ENCODE data around the gene LRR1. TPM values are rescaled to one million over a fixed set of nuclear protein-coding genes. Genes with fewer than 3 reads are reported as not detected.
A peak's percentile ranks its signal among the peaks of the same experiment; 100 is the strongest.

The LRR1 gene
- polyA plus RNA-seq, 2 donors: 4.3 to 9.0 TPM

DNA sequence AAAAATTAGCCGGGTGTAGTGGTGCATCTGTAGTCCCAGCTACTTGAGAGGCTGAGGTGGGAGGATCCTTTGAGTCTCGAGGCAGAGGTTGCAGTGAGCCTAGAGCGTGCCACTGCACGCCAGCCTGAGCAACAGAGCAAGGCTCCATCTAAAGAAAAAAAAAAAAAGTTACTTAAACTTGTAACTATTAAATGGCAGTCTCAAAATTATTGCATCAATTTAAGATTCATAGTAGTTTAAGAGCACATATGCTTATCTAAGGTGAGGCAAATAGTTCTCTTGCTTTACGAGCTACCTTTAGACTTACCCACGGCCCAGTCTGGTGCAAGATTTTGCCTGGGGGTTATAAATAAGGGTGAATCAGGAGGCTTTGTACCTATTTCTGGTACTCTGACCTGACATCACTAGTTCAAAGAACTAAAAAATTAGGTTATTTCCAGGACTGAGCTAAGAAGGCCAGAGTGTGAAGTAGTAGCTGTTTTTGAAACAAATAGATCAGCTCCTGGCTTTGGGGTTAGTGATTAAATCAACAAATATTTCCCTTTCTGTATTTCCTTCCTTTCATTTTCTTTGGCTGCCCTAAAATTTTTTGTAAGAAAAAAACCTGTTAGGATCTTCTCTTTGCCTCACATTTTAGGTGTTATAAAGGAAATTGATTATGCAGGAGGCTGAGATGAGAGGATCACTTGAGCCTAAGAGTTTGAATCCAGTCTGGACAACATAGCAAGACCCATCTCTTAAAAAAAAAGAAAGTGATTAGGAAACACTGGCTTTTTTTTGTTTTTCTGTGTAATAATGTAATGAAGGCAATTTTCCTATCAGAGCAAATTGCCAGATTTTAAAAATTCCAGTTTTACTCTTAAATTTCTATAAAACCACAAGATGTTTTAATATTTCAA is 25.4 kb downstream of the LRR1 start:
- 41 to 47% methylated on average over 6 of the region's 6 CpGs for WGBS, 2 donors
- Histone ChIP-seq H3K36me3 (ENCODE audit: control insufficient read depth in 2 of 2, insufficient read depth in 2 of 2, low read length in 1 of 2) (peaks cover 0 to 4% of the 10 kb centered on the region in 2 donors), H3K9me3 (ENCODE audit: control insufficient read depth in 2 of 2, insufficient read depth in 1 of 2, low read depth in 1 of 2, low read length in 1 of 2) (no peaks in the 10 kb centered on the region), H3K4me1 (ENCODE audit: control insufficient read depth in 2 of 2, insufficient read depth in 2 of 2, low read length in 1 of 2) (peaks cover 0 to 8% of the 10 kb centered on the region in 2 donors), H3K4me3 (ENCODE audit: low read depth in 1 of 2, low read length in 2 of 2) (no peak overlapping the region), H3K27ac (ENCODE audit: low read depth in 2 of 2, low read length in 1 of 2) (no peak overlapping the region), H3K27me3 (ENCODE audit: control insufficient read depth in 1 of 2, insufficient read depth in 2 of 2, low read length in 2 of 2) (no peaks in the 10 kb centered on the region)

GRCh38 chr14:49633640-49634546 is 35.2 kb downstream of the LRR1 start:
- Histone ChIP-seq H3K27me3 (ENCODE audit: control insufficient read depth in 1 of 2, insufficient read depth in 2 of 2, low read length in 2 of 2) (no peaks in the 10 kb centered on the region), H3K4me1 (ENCODE audit: control insufficient read depth in 2 of 2, insufficient read depth in 2 of 2, low read length in 1 of 2) (no peaks in the 10 kb centered on the region), H3K4me3 (ENCODE audit: low read depth in 1 of 2, low read length in 2 of 2) (peak overlapping the region; percentile 75 to 81), H3K9me3 (ENCODE audit: control insufficient read depth in 2 of 2, insufficient read depth in 1 of 2, low read depth in 1 of 2, low read length in 1 of 2) (no peaks in the 10 kb centered on the region), H3K27ac (ENCODE audit: low read depth in 2 of 2, low read length in 1 of 2) (peak overlapping the region; percentile 97 to 98), H3K36me3 (ENCODE audit: control insufficient read depth in 2 of 2, insufficient read depth in 2 of 2, low read length in 1 of 2) (no peaks in the 10 kb centered on the region)
- 0 to 1% methylated on average over 84 to 101 of the region's 101 CpGs for WGBS, 2 donors

GRCh38 chr14:49634547-49635334 is 36.0 kb downstream of the LRR1 start, which contains the start of gene DNAAF2:
Gene DNAAF2, minus strand, starts transcription at chr14:49635244. Its CDS starts 95 bp downstream, at chr14:49635149.
- no peaks in the 10 kb centered on the region for H3K4me1 ChIP-seq (ENCODE audit: control insufficient read depth in 2 of 2, insufficient read depth in 2 of 2, low read length in 1 of 2)

GRCh38 chr14:49636866-49637265 is 38.1 kb downstream of the LRR1 start:
- H3K9me3 ChIP-seq (ENCODE audit: control insufficient read depth in 2 of 2, insufficient read depth in 1 of 2, low read depth in 1 of 2, low read length in 1 of 2): no peaks in the 10 kb centered on the region
- H3K27ac ChIP-seq (ENCODE audit: low read depth in 2 of 2, low read length in 1 of 2): no peak overlapping the region
- H3K4me1 ChIP-seq (ENCODE audit: control insufficient read depth in 2 of 2, insufficient read depth in 2 of 2, low read length in 1 of 2): no peaks in the 10 kb centered on the region
- WGBS, 2 donors: 90 to 93% methylated on average over 1 of the region's 1 CpG
- no peak overlapping the region for H3K4me3 ChIP-seq (ENCODE audit: low read depth in 1 of 2, low read length in 2 of 2)
- no peaks in the 10 kb centered on the region for H3K27me3 ChIP-seq (ENCODE audit: control insufficient read depth in 1 of 2, insufficient read depth in 2 of 2, low read length in 2 of 2)
- H3K36me3 ChIP-seq (ENCODE audit: control insufficient read depth in 2 of 2, insufficient read depth in 2 of 2, low read length in 1 of 2): no peaks in the 10 kb centered on the region

More at GRCh38 chr14:49634547-49635334, 36.0 kb downstream of the LRR1 start, which contains the start of gene DNAAF2:
- H3K9me3 ChIP-seq (ENCODE audit: control insufficient read depth in 2 of 2, insufficient read depth in 1 of 2, low read depth in 1 of 2, low read length in 1 of 2): no peaks in the 10 kb centered on the region
- H3K27ac ChIP-seq (ENCODE audit: low read depth in 2 of 2, low read length in 1 of 2): peak within 1 kb of the TSS; percentile 97 to 98
- 0% methylated on average over 73 to 80 of the region's 80 CpGs for WGBS, 2 donors
- H3K4me3 ChIP-seq (ENCODE audit: low read depth in 1 of 2, low read length in 2 of 2): peak within 1 kb of the TSS; percentile 75 to 81
- no peaks in the 10 kb centered on the region for H3K27me3 ChIP-seq (ENCODE audit: control insufficient read depth in 1 of 2, insufficient read depth in 2 of 2, low read length in 2 of 2)
- no peaks in the 10 kb centered on the region for H3K36me3 ChIP-seq (ENCODE audit: control insufficient read depth in 2 of 2, insufficient read depth in 2 of 2, low read length in 1 of 2)

GRCh38 chr14:49637534-49638078 is 38.9 kb downstream of the LRR1 start:
- WGBS, 2 donors: 77 to 88% methylated on average over 3 of the region's 3 CpGs
- H3K4me3 ChIP-seq (ENCODE audit: low read depth in 1 of 2, low read length in 2 of 2): no peak overlapping the region
- no peaks in the 10 kb centered on the region for H3K36me3 ChIP-seq (ENCODE audit: control insufficient read depth in 2 of 2, insufficient read depth in 2 of 2, low read length in 1 of 2)
- no peak overlapping the region for H3K27ac ChIP-seq (ENCODE audit: low read depth in 2 of 2, low read length in 1 of 2)
- no peaks in the 10 kb centered on the region for H3K27me3 ChIP-seq (ENCODE audit: control insufficient read depth in 1 of 2, insufficient read depth in 2 of 2, low read length in 2 of 2)
- no peaks in the 10 kb centered on the region for H3K9me3 ChIP-seq (ENCODE audit: control insufficient read depth in 2 of 2, insufficient read depth in 1 of 2, low read depth in 1 of 2, low read length in 1 of 2)
- H3K4me1 ChIP-seq (ENCODE audit: control insufficient read depth in 2 of 2, insufficient read depth in 2 of 2, low read length in 1 of 2): no peaks in the 10 kb centered on the region

- no peak overlapping the region for H3K27ac ChIP-seq (ENCODE audit: low read depth in 2 of 2, low read length in 1 of 2)
- no peak overlapping the region for H3K4me3 ChIP-seq (ENCODE audit: low read depth in 1 of 2, low read length in 2 of 2)
- H3K27me3 ChIP-seq (ENCODE audit: control insufficient read depth in 1 of 2, insufficient read depth in 2 of 2, low read length in 2 of 2): no peaks in the 10 kb centered on the region
- H3K4me1 ChIP-seq (ENCODE audit: control insufficient read depth in 2 of 2, insufficient read depth in 2 of 2, low read length in 1 of 2): no peaks in the 10 kb centered on the region
- 84 to 92% methylated on average over 7 of the region's 7 CpGs for WGBS, 2 donors
- H3K36me3 ChIP-seq (ENCODE audit: control insufficient read depth in 2 of 2, insufficient read depth in 2 of 2, low read length in 1 of 2): no peaks in the 10 kb centered on the region
- no peaks in the 10 kb centered on the region for H3K9me3 ChIP-seq (ENCODE audit: control insufficient read depth in 2 of 2, insufficient read depth in 1 of 2, low read depth in 1 of 2, low read length in 1 of 2)
Measured at GRCh38 chr14:49640540-49641417, 42.0 kb downstream of the LRR1 start.

GRCh38 chr14:49641697-49642129 is 43.0 kb downstream of the LRR1 start:
- 55 to 72% methylated on average over 8 of the region's 8 CpGs for WGBS, 2 donors
- H3K27ac ChIP-seq (ENCODE audit: low read depth in 2 of 2, low read length in 1 of 2): no peak overlapping the region
- H3K4me1 ChIP-seq (ENCODE audit: control insufficient read depth in 2 of 2, insufficient read depth in 2 of 2, low read length in 1 of 2): no peaks in the 10 kb centered on the region
- H3K4me3 ChIP-seq (ENCODE audit: low read depth in 1 of 2, low read length in 2 of 2): no peak overlapping the region
- H3K9me3 ChIP-seq (ENCODE audit: control insufficient read depth in 2 of 2, insufficient read depth in 1 of 2, low read depth in 1 of 2, low read length in 1 of 2): no peaks in the 10 kb centered on the region
- H3K36me3 ChIP-seq (ENCODE audit: control insufficient read depth in 2 of 2, insufficient read depth in 2 of 2, low read length in 1 of 2): no peaks in the 10 kb centered on the region
- H3K27me3 ChIP-seq (ENCODE audit: control insufficient read depth in 1 of 2, insufficient read depth in 2 of 2, low read length in 2 of 2): no peaks in the 10 kb centered on the region

- Histone ChIP-seq H3K27ac (ENCODE audit: low read depth in 2 of 2, low read length in 1 of 2) (no peak overlapping the region), H3K27me3 (ENCODE audit: control insufficient read depth in 1 of 2, insufficient read depth in 2 of 2, low read length in 2 of 2) (no peaks in the 10 kb centered on the region), H3K36me3 (ENCODE audit: control insufficient read depth in 2 of 2, insufficient read depth in 2 of 2, low read length in 1 of 2) (no peaks in the 10 kb centered on the region), H3K9me3 (ENCODE audit: control insufficient read depth in 2 of 2, insufficient read depth in 1 of 2, low read depth in 1 of 2, low read length in 1 of 2) (no peaks in the 10 kb centered on the region), H3K4me1 (ENCODE audit: control insufficient read depth in 2 of 2, insufficient read depth in 2 of 2, low read length in 1 of 2) (no peaks in the 10 kb centered on the region), H3K4me3 (ENCODE audit: low read depth in 1 of 2, low read length in 2 of 2) (no peak overlapping the region)
Measured at GRCh38 chr14:49642163-49642562, 43.4 kb downstream of the LRR1 start.

Measured in esophagus (tissue), 2 donors.